Adrenal gland (tissue), 12 donors: ENCODE measurements around the gene CCDC186. TPM values are rescaled to one million over a fixed set of nuclear protein-coding genes. Genes with fewer than 3 reads are reported as not detected.

Experiments
- DNase-seq, 7 donors: peaks; one replicate each; pipeline ENCODE4 v3.0.0-alpha.2; 2019 to 2020
- H3K27ac ChIP-seq, 5 donors: fragments of 200-600 bp; sonication (generic) in 4 of 5; 1 replicate in 3 of 5; 2 replicates in 2 of 5; pipeline versions ENCODE4 v1.5.1 to v1.8.0; 2016 to 2020; ENCODE audit warnings: mild to moderate bottlenecking in 1 of 5
- H3K27me3 ChIP-seq: fragments of 200-600 bp; 2 replicates; pipeline ENCODE4 v1.8.0; 2021
- H3K36me3 ChIP-seq, 2 donors: fragments of 200-600 bp; replicated peaks in 1 of 2; 1 replicate in 1 of 2; 2 replicates in 1 of 2; pipeline versions ENCODE4 v1.5.1 to v1.8.0; 2018 to 2022
- H3K4me1 ChIP-seq, 2 donors: fragments of 200-600 bp; replicated peaks in 1 of 2; 1 replicate in 1 of 2; 2 replicates in 1 of 2; pipeline versions ENCODE4 v1.5.1 to v1.8.0; 2018 to 2021
- H3K4me3 ChIP-seq, 4 donors: fragments of 200-600 bp; sonication (generic) in 3 of 4; one replicate each; pipeline ENCODE4 v1.5.1; 2016 to 2018
- H3K9me3 ChIP-seq, 3 donors: fragments of 200-600 bp; sonication (generic) in 1 of 3; replicated peaks in 1 of 3; 1 replicate in 2 of 3; 2 replicates in 1 of 3; pipeline versions ENCODE4 v1.5.1 to v1.8.0; 2016 to 2021
- POLR2A ChIP-seq, 2 donors: fragments of 450-650 bp; IDR thresholded peaks; one replicate each; pipeline ENCODE4 v1.6.1; 2017; ENCODE audit warnings: antibody characterized with exemption in 2 of 2, mild to moderate bottlenecking in 2 of 2, moderate library complexity in 1 of 2
- WGBS, 4 donors: extraction: QIAGEN DNeasy Blood & Tissue Kit in 2 of 4; methylation state at CpG; one replicate each; pipeline versions ENCODE4 v1.1.5 to v1.1.7; 2013 to 2017; 5-methylcytosine and 5-hydroxymethylcytosine counted together
- intact Hi-C, 2 donors: fragments of 100-400 bp; cut with DNase I; formaldehyde crosslinking; loops; one replicate each; pipeline versions ENCODE4 v1.14.1 to v1.15.0; 2022 to 2023
- polyA plus RNA-seq, 3 donors: library from polyadenylated mRNA; stranded (reverse); fragments of 200-250 nt in 2 of 3; fragments of 350-450 nt in 1 of 3; fragmentation: Illumina TruSeq in 1 of 3; extraction: RNeasy Lipid Tissue Mini Kit (QIAGEN cat#74804) in 1 of 3; gene quantifications; one replicate each; pipeline ENCODE4 v1.2.3, GENCODE V29; 2013 to 2014
- total RNA-seq, 9 donors: library from RNA; depleted of rRNA in 4 of 9; stranded (reverse); fragments of >200 nt in 4 of 9; fragments of 120-200 nt in 1 of 9; fragmentation: NEBNext Ultra II Directional in 1 of 9; extraction: Animal tissue kit (Norgen Biotek cat#: 25700) in 1 of 9; gene quantifications; one replicate each; pipeline versions ENCODE4 v1.1.0 to v1.2.4, GENCODE V29; 2013 to 2023
- TF ChIP-seq, protein P1 (sequence below), 6 experiments: fragments of 450-650 bp in 4 of 6; fragments of 200-600 bp in 2 of 6; sonication (generic) in 1 of 6; IDR thresholded peaks; 1 replicate in 5 of 6; 2 replicates in 1 of 6; pipeline versions ENCODE4 v1.5.1 to v1.8.0; 2016 to 2021; ENCODE audit warnings: antibody characterized with exemption in 6 of 6, mild to moderate bottlenecking in 2 of 6, moderate library complexity in 1 of 6
- donor health status: healthy with polysubstance abuse.
- donor health status: Bipolar disorder and iron deficiency.
- donor health status: DM: yes; HTN: yes; CAD: no.
- donor health status: DM: no; HTN: no; CAD: no.
- donor health status: DM: no; HTN: no; CAD: no.
- donor health status: DM: yes; HTN: yes; CAD: no.

The CCDC186 gene
- total and polyA plus RNA-seq, 12 donors: 1.9 to 20.1 (median 16.8) TPM

GRCh38 chr10:114121031-114121430 lies 53.0 kb downstream of the CCDC186 start:
- H3K27ac ChIP-seq: no peak overlapping the region
- no peaks in the 10 kb centered on the region for H3K4me1 ChIP-seq
- H3K4me3 ChIP-seq: no peak overlapping the region
- no peaks in the 10 kb centered on the region for H3K27me3 ChIP-seq
- intact Hi-C loops: no loop called here
- peaks cover 0 to 15% of the 10 kb centered on the region in 2 donors for H3K36me3 ChIP-seq
- no peaks in the 10 kb centered on the region for H3K9me3 ChIP-seq
- 94 to 99% (median 96%) methylated on average over 1 of the region's 1 CpG for WGBS, 4 donors
- no peak for DNase-seq
- TF ChIP-seq, protein P1, sequence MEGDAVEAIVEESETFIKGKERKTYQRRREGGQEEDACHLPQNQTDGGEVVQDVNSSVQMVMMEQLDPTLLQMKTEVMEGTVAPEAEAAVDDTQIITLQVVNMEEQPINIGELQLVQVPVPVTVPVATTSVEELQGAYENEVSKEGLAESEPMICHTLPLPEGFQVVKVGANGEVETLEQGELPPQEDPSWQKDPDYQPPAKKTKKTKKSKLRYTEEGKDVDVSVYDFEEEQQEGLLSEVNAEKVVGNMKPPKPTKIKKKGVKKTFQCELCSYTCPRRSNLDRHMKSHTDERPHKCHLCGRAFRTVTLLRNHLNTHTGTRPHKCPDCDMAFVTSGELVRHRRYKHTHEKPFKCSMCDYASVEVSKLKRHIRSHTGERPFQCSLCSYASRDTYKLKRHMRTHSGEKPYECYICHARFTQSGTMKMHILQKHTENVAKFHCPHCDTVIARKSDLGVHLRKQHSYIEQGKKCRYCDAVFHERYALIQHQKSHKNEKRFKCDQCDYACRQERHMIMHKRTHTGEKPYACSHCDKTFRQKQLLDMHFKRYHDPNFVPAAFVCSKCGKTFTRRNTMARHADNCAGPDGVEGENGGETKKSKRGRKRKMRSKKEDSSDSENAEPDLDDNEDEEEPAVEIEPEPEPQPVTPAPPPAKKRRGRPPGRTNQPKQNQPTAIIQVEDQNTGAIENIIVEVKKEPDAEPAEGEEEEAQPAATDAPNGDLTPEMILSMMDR (IDR thresholded peaks at IDR 0.05): no peak
- no peak for TF ChIP-seq POLR2A (IDR thresholded peaks at IDR 0.05)

DNA sequence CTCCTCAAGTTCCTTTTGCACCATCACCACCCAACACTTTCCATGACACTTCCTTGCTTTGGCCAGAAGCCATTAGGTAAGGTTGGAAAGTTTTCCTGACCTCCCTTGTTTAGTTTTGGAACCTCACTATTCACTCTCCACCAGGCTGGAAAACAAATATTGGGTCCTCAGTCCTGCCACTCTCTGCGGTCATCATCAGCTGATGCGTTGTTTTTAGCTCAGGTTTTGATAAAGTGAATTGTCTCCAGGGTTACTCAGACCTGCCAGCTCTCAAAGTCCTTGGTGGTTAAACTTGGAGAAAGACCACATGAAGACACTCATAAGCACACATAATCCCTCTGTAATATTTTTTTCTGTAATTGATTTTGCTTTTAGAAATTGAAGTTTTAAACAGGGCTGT lies 55.5 kb downstream of the CCDC186 start:
- H3K27me3 ChIP-seq: no peaks in the 10 kb centered on the region
- H3K27ac ChIP-seq: no peak overlapping the region
- no peak for DNase-seq
- no peak for TF ChIP-seq POLR2A (IDR thresholded peaks at IDR 0.05)
- TF ChIP-seq, protein P1 (IDR thresholded peaks at IDR 0.05): no peak
- no peaks in the 10 kb centered on the region for H3K9me3 ChIP-seq
- 83 to 97% (median 93%) methylated on average over 2 of the region's 2 CpGs for WGBS, 4 donors
- no peaks in the 10 kb centered on the region for H3K4me1 ChIP-seq
- no peaks in the 10 kb centered on the region for H3K36me3 ChIP-seq
- H3K4me3 ChIP-seq: no peak overlapping the region
- intact Hi-C loops: no loop called here

DNA sequence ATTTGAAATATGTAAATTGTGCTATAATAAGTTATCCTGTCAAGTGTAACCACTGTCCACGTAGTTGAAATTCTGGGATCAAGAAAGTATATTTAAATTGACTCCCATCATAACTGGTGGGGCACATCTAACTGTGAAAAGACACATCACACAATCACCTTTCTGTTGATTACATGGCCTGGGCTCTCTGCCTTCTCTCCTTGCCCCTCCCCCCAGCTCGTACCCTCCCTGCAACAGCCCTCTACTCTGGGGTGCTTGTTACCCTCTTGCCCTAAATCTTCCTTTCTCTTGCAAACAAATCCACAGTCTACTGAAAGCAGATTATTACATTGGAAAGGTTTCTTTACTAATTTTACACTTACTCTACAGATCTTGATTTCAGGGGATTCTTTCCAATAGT lies 56.3 kb downstream of the CCDC186 start:
- WGBS, 4 donors: 80 to 86% (median 82%) methylated on average over 2 of the region's 2 CpGs

GRCh38 chr10:114115661-114116445 lies 58.1 kb downstream of the CCDC186 start:
- no peaks in the 10 kb centered on the region for H3K9me3 ChIP-seq
- H3K27ac ChIP-seq: no peak overlapping the region
- no peak overlapping the region for H3K4me3 ChIP-seq
- intact Hi-C loops: no loop called here
- no peak for DNase-seq
- 61 to 76% (median 69%) methylated on average over 8 of the region's 8 CpGs for WGBS, 4 donors
- H3K27me3 ChIP-seq: no peaks in the 10 kb centered on the region
- H3K36me3 ChIP-seq: no peaks in the 10 kb centered on the region
- no peaks in the 10 kb centered on the region for H3K4me1 ChIP-seq
- no peak for TF ChIP-seq POLR2A (IDR thresholded peaks at IDR 0.05)
- TF ChIP-seq, protein P1 (IDR thresholded peaks at IDR 0.05): no peak

More for the DNA sequence above, 56.3 kb downstream of the CCDC186 start:
- intact Hi-C loops: no loop called here
- Histone ChIP-seq H3K27me3 (no peaks in the 10 kb centered on the region), H3K4me3 (no peak overlapping the region), H3K9me3 (no peaks in the 10 kb centered on the region), H3K27ac (no peak overlapping the region), H3K4me1 (no peaks in the 10 kb centered on the region), H3K36me3 (no peaks in the 10 kb centered on the region)
- TF ChIP-seq POLR2A (IDR thresholded peaks at IDR 0.05): no peak
- TF ChIP-seq, protein P1 (IDR thresholded peaks at IDR 0.05): no peak
- no peak for DNase-seq
